ENCODE results near the gene QRFP. TPM values are rescaled to one million over a fixed set of nuclear protein-coding genes. Genes with fewer than 3 reads are reported as not detected.

Gene QRFP
- total and polyA plus RNA-seq, 8 donors = 0.16 to 0.70 (median 0.47) TPM; not detected in 1

GRCh38 chr9:130886981-130887380, 9.6 kb downstream of the QRFP start:
- DNase-seq = peak in 1 of 4 donors; percentile 55
- Histone ChIP-seq H3K36me3 (peaks cover 0 to 96% of the 10 kb centered on the region in 2 donors), H3K27me3 (no peaks in the 10 kb centered on the region), H3K4me1 (no peaks in the 10 kb centered on the region), H3K27ac (no peak overlapping the region), H3K4me3 (no peak overlapping the region), H3K9me3 (no peaks in the 10 kb centered on the region)
- no peak for ATAC-seq
- intact Hi-C loops (cut with DNase I) = no loop called here
- TF ChIP-seq CTCF (IDR thresholded peaks at IDR 0.05) = no peak

GRCh38 chr9:130885484-130886375, 10.9 kb downstream of the QRFP start:
- intact Hi-C loops (cut with DNase I) = no loop called here
- no peaks in the 10 kb centered on the region for H3K9me3 ChIP-seq
- no peaks in the 10 kb centered on the region for H3K27me3 ChIP-seq
- no peaks in the 10 kb centered on the region for H3K4me1 ChIP-seq
- no peak overlapping the region for H3K4me3 ChIP-seq
- H3K27ac ChIP-seq = no peak overlapping the region
- peaks cover 0 to 100% of the 10 kb centered on the region in 2 donors for H3K36me3 ChIP-seq
- TF ChIP-seq CTCF (IDR thresholded peaks at IDR 0.05) = no peak
- ATAC-seq (no peak), DNase-seq (peak in 1 of 4 donors; percentile 70)

GRCh38 chr9:130884542-130885483, 11.8 kb downstream of the QRFP start:
- no peak overlapping the region for H3K27ac ChIP-seq
- no peaks in the 10 kb centered on the region for H3K27me3 ChIP-seq
- ATAC-seq = peak; percentile 5
- no peaks in the 10 kb centered on the region for H3K9me3 ChIP-seq
- H3K4me1 ChIP-seq = no peaks in the 10 kb centered on the region
- H3K36me3 ChIP-seq = peaks cover 0 to 100% of the 10 kb centered on the region in 2 donors
- intact Hi-C loops (cut with DNase I) = no loop called here
- no peak overlapping the region for H3K4me3 ChIP-seq
- peak in 1 of 4 donors; percentile 77 for DNase-seq
- TF ChIP-seq CTCF (IDR thresholded peaks at IDR 0.05) = no peak

GRCh38 chr9:130884111-130884531, 12.5 kb downstream of the QRFP start:
- peak in 1 of 4 donors; percentile 73 for DNase-seq
- no peaks in the 10 kb centered on the region for H3K9me3 ChIP-seq
- no peaks in the 10 kb centered on the region for H3K4me1 ChIP-seq
- no peak overlapping the region for H3K27ac ChIP-seq
- peaks cover 0 to 100% of the 10 kb centered on the region in 2 donors for H3K36me3 ChIP-seq
- TF ChIP-seq CTCF (IDR thresholded peaks at IDR 0.05) = no peak
- ATAC-seq = no peak
- H3K4me3 ChIP-seq = no peak overlapping the region
- intact Hi-C loops (cut with DNase I) = no loop called here
- H3K27me3 ChIP-seq = no peaks in the 10 kb centered on the region
